ENCODE data around the gene TP53BP2.
"Not testable (repeated sequence)": the region's sequence is repeated elsewhere in the genome, so short reads cannot be mapped to it uniquely, and the experiment has no call there.

TP53BP2 gene

GRCh38 chr1:223845810-223846682 lies at the start of gene TP53BP2:
Gene TP53BP2, minus strand, starts transcription at chr1:223845947. Its CDS starts 267 bp downstream, at chr1:223845680.
- DNase-seq (ENCODE audit: low spot score) (peak; percentile 51), ATAC-seq (ENCODE audit: low read depth) (peak; percentile 83)
- H3K27me3 ChIP-seq (ENCODE audit: insufficient read depth, poor library complexity, severe bottlenecking): no peaks in the 10 kb centered on the region
- H3K4me1 ChIP-seq (ENCODE audit: insufficient read depth, poor library complexity, severe bottlenecking): no peaks in the 10 kb centered on the region
- peak within 1 kb of the TSS; percentile 75 for H3K27ac ChIP-seq (ENCODE audit: poor library complexity, severe bottlenecking)
- H3K4me3 ChIP-seq (ENCODE audit: severe bottlenecking): peak within 1 kb of the TSS; percentile 88
- peak; percentile 67 for TF ChIP-seq CTCF (IDR thresholded peaks at IDR 0.05; ENCODE audit: poor library complexity, severe bottlenecking)
- no peaks in the 10 kb centered on the region for H3K9me3 ChIP-seq (ENCODE audit: severe bottlenecking)
- no peaks in the 10 kb centered on the region for H3K36me3 ChIP-seq (ENCODE audit: low read depth)

GRCh38 chr1:223890494-223890893 lies 44.7 kb upstream of the TP53BP2 start:
- H3K36me3 ChIP-seq (ENCODE audit: low read depth); H3K4me3 ChIP-seq (ENCODE audit: severe bottlenecking); ATAC-seq (ENCODE audit: low read depth); H3K9me3 ChIP-seq (ENCODE audit: severe bottlenecking); H3K27me3 ChIP-seq (ENCODE audit: insufficient read depth, poor library complexity, severe bottlenecking); H3K27ac ChIP-seq (ENCODE audit: poor library complexity, severe bottlenecking); DNase-seq (ENCODE audit: low spot score); H3K4me1 ChIP-seq (ENCODE audit: insufficient read depth, poor library complexity, severe bottlenecking): not testable (repeated sequence)

- DNase-seq (ENCODE audit: low spot score); ATAC-seq (ENCODE audit: low read depth); H3K27ac ChIP-seq (ENCODE audit: poor library complexity, severe bottlenecking); H3K4me3 ChIP-seq (ENCODE audit: severe bottlenecking); H3K9me3 ChIP-seq (ENCODE audit: severe bottlenecking); H3K4me1 ChIP-seq (ENCODE audit: insufficient read depth, poor library complexity, severe bottlenecking); H3K36me3 ChIP-seq (ENCODE audit: low read depth); H3K27me3 ChIP-seq (ENCODE audit: insufficient read depth, poor library complexity, severe bottlenecking): not testable (repeated sequence)
These were observed 43.6 kb upstream of the TP53BP2 start for GRCh38 chr1:223889319-223889718.

- Histone ChIP-seq H3K9me3 (ENCODE audit: severe bottlenecking) (no peaks in the 10 kb centered on the region), H3K27ac (ENCODE audit: poor library complexity, severe bottlenecking) (peak overlapping the region; percentile 66), H3K4me3 (ENCODE audit: severe bottlenecking) (no peak overlapping the region), H3K27me3 (ENCODE audit: insufficient read depth, poor library complexity, severe bottlenecking) (no peaks in the 10 kb centered on the region), H3K36me3 (ENCODE audit: low read depth) (no peaks in the 10 kb centered on the region), H3K4me1 (ENCODE audit: insufficient read depth, poor library complexity, severe bottlenecking) (peaks cover 6% of the 10 kb centered on the region)
- DNase-seq (ENCODE audit: low spot score) (peak; percentile 71), ATAC-seq (ENCODE audit: low read depth) (peak; percentile 94)
- TF ChIP-seq CTCF (IDR thresholded peaks at IDR 0.05; ENCODE audit: poor library complexity, severe bottlenecking): no peak
These were observed 42.1 kb upstream of the TP53BP2 start for GRCh38 chr1:223887747-223888418.

GRCh38 chr1:223886516-223886921 lies 40.8 kb upstream of the TP53BP2 start:
- Histone ChIP-seq H3K36me3 (ENCODE audit: low read depth) (no peaks in the 10 kb centered on the region), H3K27me3 (ENCODE audit: insufficient read depth, poor library complexity, severe bottlenecking) (no peaks in the 10 kb centered on the region), H3K9me3 (ENCODE audit: severe bottlenecking) (no peaks in the 10 kb centered on the region), H3K4me1 (ENCODE audit: insufficient read depth, poor library complexity, severe bottlenecking) (peaks cover 6% of the 10 kb centered on the region), H3K27ac (ENCODE audit: poor library complexity, severe bottlenecking) (no peak overlapping the region), H3K4me3 (ENCODE audit: severe bottlenecking) (no peak overlapping the region)
- ATAC-seq (ENCODE audit: low read depth) (no peak), DNase-seq (ENCODE audit: low spot score) (no peak)
- no peak for TF ChIP-seq CTCF (IDR thresholded peaks at IDR 0.05; ENCODE audit: poor library complexity, severe bottlenecking)

Measured in RWPE2 (cell line).